Measurements from ENCODE around the gene WDR44.
"Not testable (repeated sequence)": the region's sequence is repeated elsewhere in the genome, so short reads cannot be mapped to it uniquely, and the experiment has no call there.

WDR44 gene

GRCh38 chrX:118484216-118484903 lies 138.5 kb downstream of the WDR44 start:
- no peak for FAIRE-seq

GRCh38 chrX:118486693-118487092 lies 140.8 kb downstream of the WDR44 start:
- FAIRE-seq, result not testable (repeated sequence)

GRCh38 chrX:118493016-118493415 lies 147.1 kb downstream of the WDR44 start:
- no peak for FAIRE-seq

GRCh38 chrX:118493653-118494297 lies 147.9 kb downstream of the WDR44 start:
- no peak for FAIRE-seq

GRCh38 chrX:118495061-118495921 lies 149.4 kb downstream of the WDR44 start, which contains the start of gene DOCK11:
Gene DOCK11, plus strand, starts transcription at chrX:118495815. Its CDS starts 157 bp downstream, at chrX:118495972.
- no peak for FAIRE-seq

- FAIRE-seq, result no peak
Measured at GRCh38 chrX:118495958-118496762, 150.3 kb downstream of the WDR44 start.

GRCh38 chrX:118496763-118497079 lies 150.8 kb downstream of the WDR44 start:
- FAIRE-seq, result no peak

GRCh38 chrX:118497180-118497818 lies 151.4 kb downstream of the WDR44 start:
- FAIRE-seq, result no peak

- no peak for FAIRE-seq
Measured at GRCh38 chrX:118498351-118498750, 152.4 kb downstream of the WDR44 start.

GRCh38 chrX:118498755-118499154 lies 152.8 kb downstream of the WDR44 start:
- no peak for FAIRE-seq

GRCh38 chrX:118499295-118499694 lies 153.4 kb downstream of the WDR44 start:
- no peak for FAIRE-seq
